ENCODE measurements around the gene TMPRSS7. TPM values are rescaled to one million over a fixed set of nuclear protein-coding genes. Genes with fewer than 3 reads are reported as not detected.

The TMPRSS7 gene
- total and polyA plus RNA-seq, 12 donors: not detected

DNA sequence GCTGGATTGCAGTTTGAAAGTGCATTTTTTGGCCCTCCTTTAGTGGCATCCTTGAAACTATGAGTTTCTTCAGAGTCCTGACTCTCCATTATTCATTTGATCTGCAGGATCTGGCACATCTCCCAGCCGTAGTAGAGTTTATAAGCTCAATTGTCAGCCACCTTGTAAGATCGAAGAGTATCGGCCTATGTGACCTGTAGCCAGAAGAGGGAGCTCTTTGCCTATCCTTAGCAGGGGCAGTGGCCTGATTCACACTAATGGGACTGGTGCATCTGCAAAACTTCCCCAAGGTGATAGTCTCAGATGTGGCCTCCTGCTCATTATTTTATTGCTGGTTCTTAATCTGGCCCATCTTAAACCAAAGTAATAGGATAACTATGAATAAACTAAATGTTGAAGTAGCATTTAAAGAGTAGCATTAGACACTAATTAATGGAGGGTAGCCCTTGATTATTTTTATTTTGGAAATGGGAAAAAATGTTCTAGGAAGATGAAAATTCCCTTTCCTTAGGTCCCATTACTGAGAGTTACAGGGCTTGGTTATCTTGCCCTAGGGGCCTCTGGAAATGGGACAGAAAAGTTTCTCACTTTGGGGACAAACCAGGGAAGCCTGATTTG, 77.4 kb downstream of the TMPRSS7 start:
- TF ChIP-seq, protein P1, sequence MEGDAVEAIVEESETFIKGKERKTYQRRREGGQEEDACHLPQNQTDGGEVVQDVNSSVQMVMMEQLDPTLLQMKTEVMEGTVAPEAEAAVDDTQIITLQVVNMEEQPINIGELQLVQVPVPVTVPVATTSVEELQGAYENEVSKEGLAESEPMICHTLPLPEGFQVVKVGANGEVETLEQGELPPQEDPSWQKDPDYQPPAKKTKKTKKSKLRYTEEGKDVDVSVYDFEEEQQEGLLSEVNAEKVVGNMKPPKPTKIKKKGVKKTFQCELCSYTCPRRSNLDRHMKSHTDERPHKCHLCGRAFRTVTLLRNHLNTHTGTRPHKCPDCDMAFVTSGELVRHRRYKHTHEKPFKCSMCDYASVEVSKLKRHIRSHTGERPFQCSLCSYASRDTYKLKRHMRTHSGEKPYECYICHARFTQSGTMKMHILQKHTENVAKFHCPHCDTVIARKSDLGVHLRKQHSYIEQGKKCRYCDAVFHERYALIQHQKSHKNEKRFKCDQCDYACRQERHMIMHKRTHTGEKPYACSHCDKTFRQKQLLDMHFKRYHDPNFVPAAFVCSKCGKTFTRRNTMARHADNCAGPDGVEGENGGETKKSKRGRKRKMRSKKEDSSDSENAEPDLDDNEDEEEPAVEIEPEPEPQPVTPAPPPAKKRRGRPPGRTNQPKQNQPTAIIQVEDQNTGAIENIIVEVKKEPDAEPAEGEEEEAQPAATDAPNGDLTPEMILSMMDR (IDR thresholded peaks at IDR 0.05): peak; percentile 37 to 88 (median 78)
- peak in 1 of 2 donors; percentile 54 for DNase-seq
- Histone ChIP-seq H3K9me3 (no peaks in the 10 kb centered on the region), H3K4me1 (peaks cover 0 to 17% (median 9%) of the 10 kb centered on the region in 9 donors), H3K27me3 (no peaks in the 10 kb centered on the region), H3K4me3 (no peak overlapping the region), H3K36me3 (peaks cover 0 to 14% (median 0%) of the 10 kb centered on the region in 9 donors), H3K27ac (no peak overlapping the region)
- intact Hi-C loops (cut with DNase I): loop anchor here in 9 of 10 donors (5.0 to 10.0 kb wide), 7 partner anchors 173 to 423 kb away; partner anchors contain the start of gene SLC9C1 (in 2 of the 9)
- peak in 7 of 8 donors; percentile 54 to 80 (median 76) for ATAC-seq
- WGBS, 2 donors: 25 to 31% methylated on average over 3 of the region's 3 CpGs

DNA sequence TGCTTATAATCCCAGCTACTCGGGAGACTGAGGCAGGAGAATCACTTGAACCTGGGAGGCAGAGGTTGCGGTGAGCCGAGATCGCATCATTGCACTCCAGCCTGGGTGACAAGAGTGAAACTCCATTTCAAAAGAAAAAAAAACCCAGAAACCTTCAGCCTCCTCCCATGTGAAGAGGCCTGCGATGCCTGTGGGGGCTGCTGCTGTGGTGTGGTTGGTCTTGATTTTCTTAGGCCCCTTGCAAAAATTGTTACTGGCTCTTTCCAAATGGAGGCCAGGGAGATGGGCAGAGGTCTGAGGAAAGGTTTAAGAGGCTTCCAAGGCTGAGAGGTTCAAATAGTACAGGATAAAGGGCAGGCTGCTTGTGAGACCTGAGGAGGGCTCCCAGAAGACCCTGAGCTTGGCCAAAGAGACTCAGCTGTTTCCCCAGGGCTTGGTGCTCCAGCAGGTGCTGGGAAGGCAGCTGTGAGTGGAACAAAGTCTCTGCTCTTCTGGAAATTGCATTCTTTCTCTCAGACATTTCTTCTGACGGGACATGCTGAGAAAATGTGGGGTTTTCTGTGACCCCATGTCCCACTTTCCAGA, 80.1 kb downstream of the TMPRSS7 start:
- 94 to 97% methylated on average over 6 of the region's 6 CpGs for WGBS, 2 donors
- Histone ChIP-seq H3K27me3 (no peaks in the 10 kb centered on the region), H3K27ac (no peak overlapping the region), H3K9me3 (no peaks in the 10 kb centered on the region), H3K4me1 (peaks cover 0 to 27% (median 16%) of the 10 kb centered on the region in 9 donors), H3K4me3 (no peak overlapping the region), H3K36me3 (peaks cover 0 to 10% (median 0%) of the 10 kb centered on the region in 9 donors)
- DNase-seq (no peak), ATAC-seq (no peak)
- intact Hi-C loops (cut with DNase I): loop anchor here in 9 of 10 donors (5.0 to 10.0 kb wide), 7 partner anchors 170 to 420 kb away; partner anchors contain the start of gene SLC9C1 (in 2 of the 9)
- TF ChIP-seq, protein P1 (IDR thresholded peaks at IDR 0.05): no peak

DNA sequence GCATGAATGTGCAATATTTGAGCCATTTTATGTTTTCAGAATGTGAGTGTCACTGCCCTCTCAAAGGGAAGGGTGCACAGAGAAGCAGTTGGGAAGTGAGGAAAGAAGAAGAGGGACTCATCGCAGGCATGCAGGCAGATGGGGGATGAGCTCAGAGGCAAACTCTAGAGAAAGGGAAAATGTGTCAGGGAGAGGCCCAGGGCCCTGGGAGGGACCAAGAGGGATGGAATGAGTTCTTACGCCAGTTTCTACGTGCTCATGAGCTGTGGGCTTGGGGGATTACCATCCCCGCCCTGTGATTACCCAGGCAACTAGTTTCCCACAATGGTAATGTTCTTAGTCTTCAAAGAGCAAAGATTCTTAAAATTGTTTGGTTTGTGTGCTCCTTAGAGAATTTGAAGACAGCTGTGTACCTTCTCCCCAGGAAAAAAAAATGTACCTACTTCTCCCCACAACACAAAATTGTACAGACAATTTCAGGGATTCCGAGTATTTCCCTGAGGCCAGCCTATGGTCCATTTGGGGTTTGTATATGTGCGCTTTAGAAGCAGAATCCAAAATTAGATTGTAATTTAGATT, 80.7 kb downstream of the TMPRSS7 start:
- ATAC-seq (no peak), DNase-seq (no peak)
- Histone ChIP-seq H3K4me3 (no peak overlapping the region), H3K36me3 (peaks cover 0 to 5% (median 0%) of the 10 kb centered on the region in 9 donors), H3K4me1 (peaks cover 0 to 32% (median 16%) of the 10 kb centered on the region in 9 donors), H3K9me3 (no peaks in the 10 kb centered on the region), H3K27ac (no peak overlapping the region), H3K27me3 (no peaks in the 10 kb centered on the region)
- 82 to 84% methylated on average over 6 of the region's 6 CpGs for WGBS, 2 donors
- TF ChIP-seq, protein P1 (IDR thresholded peaks at IDR 0.05): no peak
- intact Hi-C loops (cut with DNase I): loop anchor here in 7 of 10 donors (10.0 kb wide), 5 partner anchors 170 to 420 kb away; partner anchors contain the start of gene SLC9C1 (in 2 of the 7)

DNA sequence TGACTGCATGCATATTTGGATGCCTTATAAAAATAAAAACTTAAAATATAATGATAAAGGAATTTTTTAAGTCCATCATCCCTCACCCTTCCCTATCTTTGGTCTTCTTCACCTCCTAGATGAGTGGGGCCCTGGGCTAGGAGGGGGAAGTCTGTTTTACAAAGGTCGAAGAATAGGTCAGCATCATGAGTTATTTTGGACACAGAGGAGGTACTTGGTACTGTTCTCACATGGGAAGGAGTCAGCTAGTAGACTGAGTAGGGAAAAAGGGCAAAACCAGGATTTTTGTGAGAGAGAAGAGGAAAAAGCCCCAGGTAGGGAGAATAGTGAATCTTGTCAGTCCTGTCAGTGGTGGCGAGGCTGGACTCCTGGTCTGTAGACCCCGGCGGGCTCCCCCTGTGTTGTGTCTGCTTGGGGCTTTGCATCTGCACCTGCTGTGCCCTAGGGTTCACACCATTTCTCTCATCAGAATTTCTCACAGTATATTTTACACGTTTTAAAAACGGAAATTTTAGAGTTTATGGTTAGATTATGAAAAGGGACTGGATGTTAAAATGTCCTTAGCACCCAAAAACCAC, 81.4 kb downstream of the TMPRSS7 start:
- Histone ChIP-seq H3K9me3 (no peaks in the 10 kb centered on the region), H3K27me3 (no peaks in the 10 kb centered on the region), H3K27ac (no peak overlapping the region), H3K4me1 (peaks cover 0 to 37% (median 16%) of the 10 kb centered on the region in 9 donors), H3K36me3 (peaks cover 0 to 5% (median 0%) of the 10 kb centered on the region in 9 donors), H3K4me3 (no peak overlapping the region)
- WGBS, 2 donors: 78 to 79% methylated on average over 6 of the region's 6 CpGs
- DNase-seq: no peak
- intact Hi-C loops (cut with DNase I): loop anchor here in 7 of 10 donors (10.0 kb wide), 5 partner anchors 169 to 419 kb away; partner anchors contain the start of gene SLC9C1 (in 2 of the 7)
- TF ChIP-seq, protein P1 (IDR thresholded peaks at IDR 0.05): no peak
- ATAC-seq: no peak
